GM11168 (cell line): Measurements from ENCODE around the gene PFDN2.
"Not testable (repeated sequence)": the region's sequence is repeated elsewhere in the genome, so short reads cannot be mapped to it uniquely, and the experiment has no call there.

Experiments used
- in situ Hi-C: fragments of 300-500 bp; cut with MboI; formaldehyde crosslinking; loops from one replicate; pipeline ENCODE4 v1.12.0; 2022; ENCODE audit warnings: low sequenced_read_pairs; ENCODE audit not compliant: unreplicated experiment

Gene PFDN2

DNA sequence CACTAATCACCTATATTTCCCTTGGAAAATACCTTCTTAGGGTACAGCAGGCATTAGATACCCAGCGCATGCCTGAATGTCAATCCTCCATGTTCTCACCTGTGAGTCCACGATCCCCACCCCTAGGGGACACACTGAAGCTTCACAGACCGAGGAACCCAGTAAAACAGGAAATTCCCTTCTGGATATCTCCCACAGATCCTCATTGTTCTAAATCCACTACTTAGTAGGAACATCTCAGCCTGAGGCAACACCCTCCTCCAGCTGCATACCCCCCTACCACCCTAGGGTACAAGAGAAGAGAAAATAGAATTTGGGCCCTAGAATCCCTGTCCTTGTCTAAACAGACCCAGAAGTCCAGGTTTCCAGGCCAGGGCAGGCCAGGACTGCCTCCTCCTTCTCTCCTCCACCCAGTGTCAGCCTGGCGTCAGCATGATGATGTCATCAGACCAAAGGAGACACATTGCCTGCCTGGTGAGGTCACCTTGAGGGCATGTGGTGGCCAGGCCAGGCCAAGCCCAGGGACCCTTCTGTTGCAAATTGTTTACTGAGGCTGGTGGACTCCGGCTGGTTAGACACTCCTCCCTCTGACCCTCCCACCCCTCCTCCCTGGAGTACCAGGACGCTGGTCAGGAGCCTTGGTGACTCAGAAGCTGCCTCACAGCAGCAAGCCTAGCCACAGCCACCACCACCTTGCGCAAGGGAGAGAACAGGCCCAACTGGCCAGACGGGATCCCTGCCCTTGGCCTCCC is 34.7 kb downstream of the PFDN2 start:
- in situ Hi-C loops: no loop called here

DNA sequence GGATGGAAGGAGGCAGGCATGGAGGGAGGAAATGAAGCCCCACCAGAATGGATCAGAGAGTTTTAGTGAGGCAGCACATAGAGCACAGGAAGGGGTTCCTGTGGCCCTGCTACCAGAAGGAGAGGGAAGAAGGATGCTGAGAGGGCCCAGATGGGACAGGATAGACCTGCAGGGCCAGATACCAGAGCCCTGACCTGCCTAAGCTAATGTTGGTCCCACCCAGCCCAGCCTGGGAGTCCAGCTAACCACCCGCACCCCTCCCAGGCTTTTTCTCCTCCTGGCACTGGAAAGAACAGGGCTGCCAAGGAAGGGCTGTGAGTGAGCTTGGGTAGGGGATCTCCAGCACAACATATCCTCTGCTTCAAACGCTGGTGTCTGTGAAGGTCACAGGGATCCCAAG is 35.4 kb downstream of the PFDN2 start:
- in situ Hi-C loops: no loop called here

GRCh38 chr1:161081519-161081918 is 36.3 kb downstream of the PFDN2 start:
- in situ Hi-C loops: no loop called here

GRCh38 chr1:161080441-161081405 is 37.1 kb downstream of the PFDN2 start:
- in situ Hi-C loops: no loop called here

DNA sequence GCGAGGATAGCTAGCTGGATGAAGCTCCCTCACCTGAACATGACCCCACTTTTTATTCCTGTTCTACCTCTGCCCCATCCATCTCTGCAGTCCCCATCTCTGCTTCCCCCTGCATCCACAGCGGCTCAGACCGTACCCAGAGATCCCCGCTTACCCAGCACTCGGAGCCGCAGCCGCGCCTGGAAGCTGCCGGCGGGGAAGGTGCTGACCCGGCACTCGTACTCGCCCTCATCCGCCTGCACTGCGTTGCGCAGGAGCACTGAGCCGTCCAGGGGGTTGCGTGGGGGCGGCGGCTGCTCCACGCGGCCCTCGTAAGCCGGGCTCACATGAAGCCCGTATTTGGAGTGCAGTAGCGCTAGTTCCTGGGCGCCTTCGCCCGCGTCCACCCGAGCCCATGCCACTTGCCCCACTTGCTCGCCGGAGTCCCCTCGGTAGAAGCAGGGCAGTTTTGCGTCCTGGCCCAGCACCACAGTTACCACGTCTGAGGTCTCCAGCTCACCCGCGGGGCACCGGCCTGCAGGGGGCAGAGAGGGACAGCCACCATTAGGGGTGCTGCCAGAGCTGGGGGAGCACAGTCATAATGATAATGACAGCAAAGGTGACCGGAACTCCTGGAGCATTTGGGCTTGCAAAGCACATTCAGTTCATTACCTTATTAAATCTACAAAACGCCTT is 38.3 kb downstream of the PFDN2 start:
- in situ Hi-C loops: no loop called here

DNA sequence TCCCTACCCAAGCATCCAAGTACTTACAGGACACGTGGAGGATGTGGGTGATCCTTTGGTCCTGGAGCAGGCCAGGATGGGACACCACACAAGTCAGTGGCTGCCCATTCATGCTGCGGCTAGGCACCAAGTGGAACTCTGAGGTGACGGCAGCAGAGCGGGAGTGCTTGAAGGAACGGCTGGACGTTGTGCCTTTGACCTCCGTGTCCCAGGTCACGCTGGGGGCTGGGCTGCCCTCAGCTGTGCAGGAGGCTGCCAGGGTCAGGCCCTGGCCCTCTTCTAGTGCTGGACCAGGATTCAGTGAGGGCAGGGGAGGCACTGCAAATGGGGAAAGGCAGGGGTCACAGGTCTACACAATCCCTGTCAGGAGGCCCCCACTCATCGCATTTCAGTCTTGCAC is 40.4 kb downstream of the PFDN2 start:
- in situ Hi-C loops: no loop called here

DNA sequence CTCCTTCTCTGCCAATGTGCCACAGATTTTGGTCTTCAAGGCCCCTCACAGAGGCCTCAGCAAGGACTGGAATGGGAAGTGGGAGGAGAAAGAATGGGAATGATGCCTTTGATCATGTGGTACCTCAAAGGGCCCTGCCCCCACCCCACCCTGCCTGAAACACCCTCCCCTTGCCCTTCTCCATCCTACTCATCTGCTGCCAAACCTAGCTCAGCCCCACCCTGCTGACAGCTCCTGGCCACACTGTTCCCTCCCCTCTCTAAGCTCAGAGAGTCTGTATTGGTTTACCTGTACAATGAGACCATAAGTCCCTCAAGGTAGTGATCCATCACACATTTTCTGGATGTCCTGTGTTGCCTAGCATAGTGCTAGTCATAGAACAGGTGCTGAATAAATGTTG is 41.4 kb downstream of the PFDN2 start:
- in situ Hi-C loops: no loop called here

DNA sequence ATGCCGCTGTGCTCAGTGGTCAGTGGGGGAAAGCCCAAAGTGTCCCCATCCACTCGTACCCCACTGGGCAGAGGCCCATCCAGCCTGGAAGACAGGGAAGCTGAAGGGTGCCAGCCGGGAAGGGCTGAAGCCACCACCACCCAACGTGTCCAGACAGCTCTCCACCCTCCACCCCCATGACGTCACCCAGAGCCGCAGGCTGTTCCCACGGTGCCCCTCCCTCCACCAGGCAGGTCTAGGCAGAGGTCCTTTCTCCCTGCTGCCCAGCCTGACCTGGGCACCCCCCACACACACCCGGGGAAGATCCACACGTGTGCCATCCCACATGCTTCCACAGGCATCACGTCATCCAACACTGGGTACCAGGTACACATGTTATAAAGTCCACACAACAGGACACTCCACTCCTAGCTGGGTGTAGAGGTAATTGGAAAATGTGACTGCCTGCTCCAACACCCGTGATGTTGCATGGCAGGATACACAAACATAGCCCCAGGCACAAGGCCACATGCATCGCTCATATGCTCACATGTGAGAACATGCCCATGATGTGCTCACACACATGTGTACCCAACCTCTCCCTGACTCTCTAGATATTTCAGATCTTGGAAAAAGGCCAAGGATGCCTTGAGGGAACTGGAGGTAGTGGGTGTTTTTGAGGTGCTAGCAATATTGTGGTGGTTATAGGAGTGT is 43.0 kb downstream of the PFDN2 start:
- in situ Hi-C loops: no loop called here

GRCh38 chr1:161073474-161074121 is 44.2 kb downstream of the PFDN2 start:
- in situ Hi-C loops: no loop called here

GRCh38 chr1:161072751-161073449 is 44.9 kb downstream of the PFDN2 start:
- in situ Hi-C loops: no loop called here

- in situ Hi-C loops: no loop called here
Measured at GRCh38 chr1:161071886-161072371, 45.9 kb downstream of the PFDN2 start.

GRCh38 chr1:161070761-161071160 is 47.1 kb downstream of the PFDN2 start:
- in situ Hi-C loops: no loop called here

GRCh38 chr1:161069731-161070270 is 48.0 kb downstream of the PFDN2 start, which contains the start of gene ARHGAP30:
TSS of gene ARHGAP30 (minus strand) at chr1:161069891. CDS start at chr1:161069624, 267 bp downstream.
- in situ Hi-C loops: no loop called here

- in situ Hi-C loops: no loop called here
Measured at GRCh38 chr1:161069241-161069640, 48.6 kb downstream of the PFDN2 start.

DNA sequence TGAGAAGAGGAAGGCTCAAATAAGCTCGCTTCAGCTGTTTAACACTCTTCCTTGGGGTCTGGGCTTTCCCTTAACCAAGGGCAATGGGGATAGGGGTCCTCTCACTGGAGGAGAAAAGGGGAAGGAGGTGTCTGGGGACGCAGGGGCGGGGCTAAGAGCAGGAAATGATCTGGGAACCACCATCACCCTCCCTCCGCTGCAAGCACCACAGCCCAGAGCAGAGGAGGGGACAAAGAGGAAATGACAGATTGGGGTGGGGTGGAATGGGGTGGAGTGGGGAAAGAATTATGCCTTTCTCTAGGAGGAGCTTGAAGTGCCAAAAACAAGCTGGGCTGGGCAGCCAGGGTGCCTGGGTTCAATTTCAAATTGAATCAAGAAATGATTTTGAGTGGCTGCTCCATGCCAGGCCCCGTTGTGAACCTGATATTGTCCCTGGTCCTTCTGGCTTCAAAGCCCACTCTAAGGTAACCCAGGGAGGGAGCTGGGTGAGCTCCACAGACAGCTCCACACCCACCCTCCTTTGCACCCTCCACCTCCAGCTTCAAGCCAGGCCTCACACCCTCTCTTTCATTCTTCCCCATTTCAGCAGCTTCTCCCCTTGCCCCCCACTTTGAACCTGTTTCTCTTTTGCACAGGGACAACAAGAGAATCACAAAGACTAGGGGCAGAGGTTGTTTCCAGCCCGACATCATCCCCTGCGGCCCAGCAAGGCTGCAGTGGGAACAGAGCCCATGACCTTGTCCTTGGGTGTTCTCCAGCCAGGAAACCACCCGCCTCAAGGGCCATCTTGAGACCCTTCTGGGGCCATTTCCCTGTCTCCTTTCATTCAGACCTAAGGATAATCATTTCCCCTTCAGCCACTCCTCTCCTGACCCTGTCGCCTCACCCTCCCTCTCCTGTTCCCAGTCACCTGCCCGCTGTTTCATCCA is 49.3 kb downstream of the PFDN2 start:
- in situ Hi-C loops: no loop called here

GRCh38 chr1:161066694-161067093 is 51.1 kb downstream of the PFDN2 start:
- in situ Hi-C loops: no loop called here

- in situ Hi-C loops: not testable (repeated sequence)
Measured at GRCh38 chr1:161065681-161066080, 52.2 kb downstream of the PFDN2 start.

GRCh38 chr1:161063936-161064335 is 53.9 kb downstream of the PFDN2 start:
- in situ Hi-C loops: not testable (repeated sequence)
